ENCODE results near the gene NMT1.

NMT1 gene

DNA sequence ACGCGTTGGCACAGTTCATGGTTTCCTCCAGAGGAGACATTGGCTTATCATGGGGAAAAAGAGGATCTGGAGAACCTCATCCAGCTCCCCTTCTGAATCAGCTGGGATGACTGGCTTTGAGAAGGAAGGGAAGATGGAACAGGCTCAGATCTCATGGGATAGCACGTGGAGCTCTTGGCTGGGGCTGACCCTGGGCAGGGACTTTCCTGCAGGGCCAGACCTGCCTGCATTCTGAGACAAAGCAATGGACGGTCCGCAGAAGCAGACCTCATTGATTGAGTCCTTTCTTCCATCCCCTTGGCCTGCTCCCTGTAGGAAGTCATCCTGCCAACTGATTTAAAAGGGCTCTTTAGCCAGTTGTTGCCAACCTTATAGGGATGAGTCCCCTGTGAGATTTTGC, 45.0 kb downstream of the NMT1 start:
- no peak for DNase-seq

DNA sequence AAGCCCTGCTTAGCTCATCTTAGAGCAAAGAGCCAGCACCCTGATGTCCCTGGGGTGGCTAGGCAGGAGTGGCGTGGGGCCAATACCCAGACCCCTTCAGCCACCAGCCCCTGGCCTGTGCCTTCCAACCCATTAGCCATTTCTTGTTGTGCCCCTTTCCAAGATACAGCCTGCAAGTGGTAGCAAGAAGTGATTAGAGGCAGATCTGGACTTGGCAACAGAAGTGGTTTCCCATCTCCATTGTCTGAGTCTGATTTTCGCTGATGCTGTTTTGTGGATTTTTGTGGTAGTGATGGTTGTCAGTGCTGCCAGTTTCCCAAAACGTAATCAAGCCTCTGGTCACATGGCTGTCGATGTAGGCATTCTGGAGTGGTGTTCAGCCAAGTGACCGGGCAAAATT, 45.5 kb downstream of the NMT1 start:
- DNase-seq, result no peak

DNA sequence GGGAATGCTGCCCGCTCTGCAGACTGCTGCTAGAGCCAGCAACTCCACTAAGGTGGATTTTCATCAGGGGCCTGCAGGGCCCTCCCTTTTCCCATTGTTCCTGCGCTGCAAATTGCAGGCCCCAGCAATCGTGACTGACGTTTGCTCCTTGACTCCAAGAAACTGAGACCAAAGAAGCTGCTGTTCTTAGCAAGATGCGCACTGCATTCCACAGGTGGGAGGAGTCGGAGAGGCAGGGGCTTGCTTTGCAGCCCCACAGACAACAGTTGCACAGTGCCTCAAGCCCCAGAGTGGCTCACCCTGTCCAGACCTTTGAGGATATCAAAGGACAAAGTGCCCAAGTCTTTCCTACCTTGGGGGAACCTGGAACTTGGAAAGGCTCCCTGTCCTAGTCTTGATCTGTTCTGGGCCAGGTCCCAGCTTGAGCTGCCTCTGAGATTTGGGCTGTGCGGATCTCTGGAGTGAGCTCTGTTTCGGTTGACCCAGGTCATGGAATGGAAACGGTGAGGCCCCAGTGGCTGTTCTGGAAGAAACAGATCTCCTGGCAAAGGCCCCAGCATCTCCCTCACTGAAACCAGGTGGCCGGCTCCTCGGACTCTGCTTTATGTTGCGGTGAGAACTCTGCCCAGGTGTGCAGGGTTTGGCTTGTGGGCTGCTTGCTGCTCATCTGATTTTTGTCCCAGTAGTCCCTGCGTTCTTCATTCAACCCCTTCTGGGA, 46.3 kb downstream of the NMT1 start:
- DNase-seq, result no peak

DNA sequence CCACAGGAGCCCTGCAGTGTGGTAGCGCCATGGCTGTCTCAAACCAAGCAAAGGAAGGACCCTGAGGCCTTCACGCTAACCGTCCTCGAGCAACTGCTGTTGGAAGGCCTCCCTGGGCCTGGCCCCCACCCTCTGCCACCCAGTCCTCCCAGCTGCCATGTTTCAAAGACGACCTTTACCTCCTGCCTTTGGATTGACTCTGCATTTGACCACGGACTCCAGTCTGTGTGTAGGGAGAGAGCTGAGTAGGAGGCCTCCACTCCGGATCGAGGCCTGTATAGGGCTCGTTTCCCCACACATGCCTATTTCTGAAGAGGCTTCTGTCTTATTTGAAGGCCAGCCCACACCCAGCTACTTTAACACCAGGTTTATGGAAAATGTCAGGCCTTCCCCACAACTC, 46.9 kb downstream of the NMT1 start:
- DNase-seq, result no peak

DNA sequence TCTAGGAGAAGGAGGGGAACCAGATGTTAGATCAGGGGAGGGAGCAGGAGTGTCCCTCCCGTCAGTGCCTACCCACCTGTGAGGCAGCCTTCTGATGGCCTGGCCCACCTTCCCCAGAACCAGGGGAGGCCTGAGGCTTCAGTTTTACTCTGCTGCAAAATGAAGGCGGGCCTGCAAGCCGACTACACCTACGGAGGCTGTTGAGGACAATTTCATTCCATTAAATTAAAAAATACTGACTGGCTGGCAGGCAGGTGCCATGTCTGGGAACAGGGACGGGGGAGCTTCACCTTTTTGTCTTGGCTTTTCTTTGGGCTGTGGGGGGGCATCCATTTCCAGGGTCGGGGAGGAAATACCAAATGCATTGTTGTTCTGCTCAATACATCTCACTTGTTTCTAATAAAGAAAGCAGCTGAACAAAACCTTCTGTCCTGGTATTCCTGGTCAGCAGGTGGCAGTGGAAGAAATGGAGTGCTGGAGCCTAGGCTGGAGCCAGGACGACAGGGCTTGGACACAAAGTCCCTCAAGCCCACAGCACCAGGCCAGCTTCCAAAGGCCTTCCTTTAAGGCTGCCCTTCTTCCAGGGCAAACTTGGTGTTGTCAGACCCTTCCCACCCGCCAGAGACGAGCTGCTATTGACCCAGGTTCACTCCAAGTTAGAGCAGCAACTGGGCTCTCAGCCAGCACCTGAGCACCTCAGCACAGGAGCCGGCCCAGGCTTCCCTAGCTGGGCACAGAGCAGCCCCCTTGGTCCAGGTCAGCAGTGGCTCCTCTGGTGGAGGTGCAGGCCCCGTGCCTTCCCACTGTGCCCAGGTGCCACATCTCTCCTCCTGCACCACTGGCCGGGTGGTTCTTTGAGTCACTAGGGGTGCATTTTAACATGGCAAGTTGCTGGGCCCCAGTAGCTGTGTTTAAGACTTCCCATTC, 47.7 kb downstream of the NMT1 start:
- no peak for DNase-seq

DNA sequence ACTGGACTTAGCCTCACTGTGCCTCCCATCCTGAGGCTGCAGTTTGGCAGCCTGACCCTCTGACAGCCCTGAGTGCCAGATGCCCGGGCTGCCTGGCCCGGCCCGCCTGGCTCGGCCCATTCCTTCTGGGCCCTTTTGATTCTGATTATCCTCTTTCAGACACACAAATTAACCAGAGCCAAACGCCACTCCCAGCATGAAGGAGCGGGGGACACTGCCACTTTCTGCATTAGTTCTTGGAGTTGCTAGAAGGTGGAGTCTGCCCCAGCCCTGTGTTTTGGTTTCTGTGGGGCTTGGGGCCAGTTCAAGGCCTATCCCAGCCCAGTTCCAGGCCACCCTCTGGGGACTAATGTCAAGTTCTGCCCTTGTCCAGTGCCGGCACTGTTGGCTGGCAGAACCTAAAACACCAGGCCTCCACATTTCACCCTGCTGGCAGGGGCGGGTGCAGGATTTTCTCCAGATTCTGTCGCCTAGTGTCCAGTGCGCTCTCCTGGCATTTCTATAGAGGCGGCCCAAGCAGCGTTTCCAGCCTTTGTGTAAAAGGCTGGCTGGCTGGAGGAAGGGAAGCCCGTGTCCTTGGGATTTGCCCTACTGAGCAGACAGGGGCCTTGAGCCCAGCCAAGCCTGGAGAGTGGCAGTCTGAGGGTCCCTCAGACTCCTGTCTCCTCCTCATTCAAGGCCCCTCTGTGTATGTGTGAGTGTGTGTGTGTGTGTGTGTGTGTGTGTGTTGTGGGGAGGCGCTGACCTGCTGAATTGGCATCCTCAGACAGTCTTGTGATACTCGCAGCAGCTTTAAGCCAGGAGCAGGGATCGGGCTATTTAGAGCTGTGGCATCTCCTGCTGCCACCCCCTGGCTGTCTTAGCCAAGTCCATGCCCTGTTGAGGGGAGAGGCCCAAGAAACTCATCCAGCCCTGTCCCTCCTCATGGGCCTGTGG, 49.8 kb downstream of the NMT1 start:
- DNase-seq, result no peak

DNA sequence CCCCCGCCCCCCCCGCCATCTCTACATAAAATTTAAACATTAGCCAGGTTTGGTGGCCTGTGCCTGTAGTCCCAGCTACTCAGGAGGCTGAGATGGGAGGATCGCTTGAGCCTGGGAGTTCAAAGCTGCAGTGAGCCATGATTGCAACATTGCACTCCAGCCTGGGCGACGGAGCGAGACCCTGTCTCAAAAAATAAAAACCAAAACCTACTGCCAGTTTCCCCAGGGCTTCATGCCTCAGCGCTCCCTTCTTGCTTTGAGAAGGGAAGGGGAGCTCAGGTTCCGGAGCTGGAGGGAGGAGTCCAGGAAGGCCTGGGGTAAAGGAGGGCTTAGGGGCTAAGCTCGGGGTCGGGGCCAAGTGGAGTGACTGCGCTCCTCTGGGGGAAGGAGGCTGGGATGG, 50.7 kb downstream of the NMT1 start:
- no peak for DNase-seq

DNA sequence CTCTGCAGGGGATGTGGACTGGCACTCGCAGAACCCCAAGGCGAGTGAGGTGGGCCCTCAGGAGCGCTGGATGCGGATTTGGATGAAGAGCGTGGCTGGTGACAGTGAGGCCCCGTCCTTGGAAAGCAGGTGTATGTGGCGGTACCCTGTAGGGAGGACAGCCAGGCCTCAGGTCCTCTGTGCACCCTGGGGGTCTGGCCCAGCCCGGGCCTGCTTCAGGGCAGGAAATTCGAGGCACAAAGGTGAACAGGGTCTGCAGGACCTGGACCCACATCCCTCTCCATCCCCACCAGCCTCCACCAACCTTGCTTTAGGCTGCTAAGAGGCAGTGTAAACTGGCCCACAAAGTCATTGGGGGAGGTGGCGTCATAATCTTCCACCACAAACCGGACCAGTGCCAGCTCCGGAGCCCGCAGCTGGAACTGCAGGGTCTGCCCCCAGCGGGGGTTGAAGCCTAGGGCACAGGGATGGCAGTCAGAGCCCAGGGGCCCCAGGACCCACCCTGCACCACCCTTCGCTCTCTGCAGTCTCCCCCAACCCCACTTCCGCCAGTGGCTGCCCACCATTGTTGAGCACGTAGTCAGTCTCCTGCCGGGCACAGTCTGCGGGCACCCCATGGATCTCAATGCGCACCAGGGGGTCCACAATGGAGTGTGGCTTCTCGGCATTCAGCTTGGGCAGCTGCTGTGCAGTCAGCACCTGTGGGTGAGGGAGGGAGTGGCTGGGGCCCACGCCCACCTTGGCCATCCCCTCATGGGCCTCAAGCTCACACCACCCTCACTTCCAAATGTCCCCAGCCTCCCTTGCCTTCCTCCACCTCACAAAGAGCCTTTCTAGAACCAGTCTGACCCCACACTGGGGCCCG, 51.7 kb downstream of the NMT1 start:
- DNase-seq, result no peak

DNA sequence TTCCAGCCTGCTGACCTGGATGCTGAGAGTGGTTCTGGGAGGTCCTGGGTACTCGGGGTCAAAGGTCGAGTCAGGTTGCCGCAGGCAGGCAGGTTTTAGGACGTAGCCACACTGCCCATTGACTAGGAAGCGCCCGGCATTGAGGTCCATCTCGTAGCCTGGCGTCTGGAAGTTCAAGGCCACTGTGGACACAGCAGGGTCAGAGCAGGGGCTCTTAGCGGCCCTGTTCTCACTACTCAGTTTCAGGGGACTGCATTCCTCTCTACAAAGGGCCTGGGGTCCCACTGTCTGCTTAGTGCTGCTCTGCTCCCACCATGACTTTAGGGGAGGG, 52.3 kb downstream of the NMT1 start:
- no peak for DNase-seq

DNA sequence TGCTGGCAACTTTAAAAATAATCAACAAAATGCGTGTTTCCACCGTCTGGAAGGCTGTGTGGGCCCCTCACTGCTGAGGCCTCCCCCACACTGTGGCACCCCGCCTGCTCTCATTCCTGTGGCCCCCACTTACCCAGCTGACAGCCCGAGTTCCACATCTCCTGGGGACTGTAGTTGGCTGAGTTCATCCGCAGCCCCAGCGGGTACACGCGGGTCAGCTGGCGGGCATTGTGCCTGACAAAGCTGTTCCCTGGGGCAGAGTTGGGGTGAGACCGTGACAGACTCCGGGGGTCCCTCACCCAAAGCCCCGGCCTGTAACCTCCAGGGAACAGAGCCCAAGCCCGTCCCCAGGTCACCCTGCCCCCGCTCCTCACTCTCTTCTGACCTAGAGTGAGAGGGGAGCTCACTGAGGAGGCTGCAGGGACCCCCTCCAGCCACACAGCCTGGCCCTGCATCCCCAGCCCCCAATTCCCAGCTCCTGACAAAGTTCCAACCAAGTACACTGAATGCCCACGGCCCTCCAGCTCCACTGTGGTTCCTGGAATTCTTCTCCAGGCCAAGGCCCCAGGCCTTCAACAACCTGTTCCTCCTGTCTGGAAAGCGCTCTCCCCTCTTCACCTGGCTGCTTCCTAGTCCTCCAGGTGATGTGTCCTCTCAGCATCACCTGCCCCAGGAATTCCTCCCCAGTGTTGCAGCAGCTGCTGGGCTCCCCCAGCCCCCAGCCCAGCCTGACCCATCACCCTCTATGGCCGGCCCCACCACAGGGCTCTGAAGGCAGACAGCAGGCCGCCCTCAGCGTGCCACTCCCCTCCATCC, 53.2 kb downstream of the NMT1 start:
- DNase-seq, result no peak

DNA sequence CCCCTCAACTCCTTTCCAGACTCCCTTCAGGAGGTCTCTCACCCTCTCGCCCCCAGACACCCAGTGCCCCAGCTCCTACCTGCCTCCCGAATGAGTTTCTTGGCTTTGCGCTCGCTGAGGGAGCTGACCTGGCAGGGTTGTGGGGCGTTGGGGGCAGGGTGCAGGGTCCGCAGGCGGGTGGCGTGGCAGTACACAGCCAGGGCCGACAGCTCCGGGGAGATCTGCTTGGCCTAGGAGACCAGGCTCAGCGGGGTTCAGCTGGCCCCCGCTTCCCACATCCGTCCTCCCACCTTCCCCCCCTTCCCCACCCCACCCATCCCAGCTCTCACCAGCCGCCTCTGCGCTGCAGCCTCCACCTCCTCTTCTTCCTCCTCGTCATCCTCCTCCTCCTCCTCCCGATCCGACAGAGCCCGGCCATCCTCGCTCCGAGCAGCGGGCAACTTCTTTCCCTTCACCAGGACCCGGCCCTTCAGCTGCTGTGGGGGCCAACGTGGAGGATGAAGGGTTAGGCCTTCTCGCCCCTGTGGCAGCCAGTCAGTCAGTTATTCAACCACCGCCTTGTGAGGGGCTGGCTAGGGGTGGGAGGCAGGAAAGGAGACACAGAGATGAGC, 54.0 kb downstream of the NMT1 start:
- DNase-seq, result no peak

DNA sequence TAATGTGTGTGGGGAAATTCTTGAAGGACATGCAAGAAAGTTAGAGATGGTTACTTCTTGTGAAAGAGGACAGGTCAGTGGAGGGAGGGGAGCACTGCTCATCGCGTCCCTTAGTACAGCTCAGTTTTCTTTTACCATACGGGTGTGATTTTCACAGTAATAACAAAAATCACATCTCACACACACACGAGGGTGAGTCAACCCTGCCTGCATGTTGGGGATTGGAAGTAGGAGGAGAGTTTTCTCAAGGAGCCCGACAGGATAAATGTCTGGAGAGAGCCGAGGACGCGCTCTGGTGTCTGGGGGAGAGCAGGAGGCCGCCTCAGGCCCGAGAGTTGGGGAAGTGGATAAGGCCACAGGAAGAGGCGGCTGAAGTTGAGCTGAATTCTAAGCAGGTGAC, 54.8 kb downstream of the NMT1 start:
- DNase-seq, result no peak

DNA sequence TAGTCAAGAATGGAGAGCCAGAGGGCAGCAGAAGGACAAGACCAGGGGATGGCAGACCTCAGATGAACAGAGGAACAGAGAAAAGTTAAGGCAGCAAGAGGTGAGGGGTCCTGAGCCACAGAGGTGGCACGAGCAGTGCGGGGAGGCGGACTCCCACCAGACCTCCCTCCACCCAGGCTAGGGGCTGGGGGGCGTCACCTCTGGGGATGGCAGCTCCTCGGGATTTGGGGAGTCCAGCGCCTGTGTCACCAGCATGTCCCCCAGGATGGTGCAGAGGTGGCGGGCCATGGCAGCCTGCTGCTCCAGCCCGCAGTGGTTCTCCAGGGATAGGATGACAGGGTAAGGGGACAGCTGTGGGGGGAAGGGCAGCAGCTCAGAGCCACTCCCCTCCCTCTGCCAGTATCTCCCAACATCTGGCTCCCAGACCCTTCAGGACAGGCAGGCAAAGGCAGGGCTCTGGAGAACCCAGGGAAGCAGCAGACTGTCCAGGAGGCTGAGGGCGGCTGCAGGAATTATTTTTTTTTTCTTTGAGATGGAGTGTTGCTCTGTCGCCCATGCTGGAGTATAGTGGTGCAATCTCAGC, 55.4 kb downstream of the NMT1 start:
- DNase-seq, result no peak

DNA sequence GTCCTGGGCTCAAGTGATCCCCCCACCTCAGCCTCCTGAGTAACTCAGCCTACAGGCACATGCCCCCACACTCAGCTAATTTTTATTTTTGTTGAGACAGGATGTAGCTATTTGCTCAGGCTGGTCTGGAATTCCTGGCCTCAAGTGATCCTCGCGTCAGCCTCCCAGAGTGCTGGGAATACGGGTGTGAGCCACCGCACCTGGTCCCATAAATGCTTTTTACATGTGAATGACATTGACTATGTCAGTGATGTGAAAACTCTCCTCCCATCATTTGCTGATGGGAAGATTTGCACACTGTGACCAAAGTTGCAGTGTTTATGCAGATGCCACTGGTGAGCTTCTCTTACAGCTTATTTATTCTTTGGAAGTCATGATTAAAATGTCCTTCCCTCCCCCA, 56.2 kb downstream of the NMT1 start:
- no peak for DNase-seq

DNA sequence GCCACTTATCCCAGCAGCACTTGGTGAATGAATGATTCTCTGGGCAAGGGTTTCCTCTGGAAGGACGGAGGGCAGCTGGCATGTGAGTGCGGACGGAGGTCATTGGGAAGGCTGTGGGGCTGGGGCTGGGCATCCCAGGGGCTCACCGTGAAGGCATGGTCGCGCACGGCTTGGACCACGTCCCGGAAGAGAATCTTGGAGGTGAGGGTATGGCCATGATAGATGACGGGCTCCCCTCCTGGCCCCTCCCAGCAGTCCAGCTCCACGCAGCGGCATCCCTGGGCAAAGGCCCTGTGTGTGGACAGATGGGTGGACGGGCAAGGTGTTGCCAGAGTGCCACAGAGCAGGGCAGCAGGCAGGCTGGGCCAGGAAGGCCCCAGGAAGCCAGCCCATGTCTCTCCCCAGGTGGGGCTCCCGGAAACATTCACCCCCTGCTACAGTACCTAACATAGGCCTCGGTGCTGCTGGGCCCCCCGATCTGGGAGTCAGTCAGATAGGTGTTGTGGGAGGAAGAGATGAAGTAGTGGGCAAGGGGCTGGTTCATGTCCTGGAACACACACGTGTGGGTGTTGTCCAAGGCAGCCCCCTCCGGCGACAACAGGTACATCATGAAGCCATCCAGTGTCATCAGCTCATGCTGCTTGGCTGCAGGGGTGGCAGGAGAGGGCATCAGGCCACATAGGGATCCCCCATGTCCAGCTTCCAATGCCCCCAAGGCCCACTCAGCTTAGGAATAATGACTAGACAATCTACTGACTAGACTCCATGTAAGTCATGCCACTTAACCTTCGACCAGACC, 56.9 kb downstream of the NMT1 start:
- DNase-seq, result no peak

DNA sequence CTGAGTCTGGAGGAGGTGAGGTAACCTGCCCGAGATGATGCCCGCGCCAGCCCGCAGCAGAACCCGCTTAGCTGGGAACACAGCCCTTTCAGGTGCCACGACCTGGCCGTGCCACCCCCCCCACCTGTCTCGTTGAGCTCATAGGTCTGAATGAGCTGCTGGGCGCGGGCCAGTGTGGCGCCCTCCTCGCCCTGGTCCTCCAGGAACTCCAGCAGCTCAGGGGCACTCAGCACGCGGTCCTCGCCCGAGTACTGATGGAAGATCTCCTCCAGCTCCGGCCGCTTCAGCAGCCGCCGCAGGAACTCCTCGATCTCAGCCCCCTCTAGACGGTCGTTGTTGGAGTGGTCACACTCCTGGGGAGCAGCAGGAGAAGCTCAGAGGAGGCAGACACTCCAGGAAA, 57.6 kb downstream of the NMT1 start:
- no peak for DNase-seq

DNA sequence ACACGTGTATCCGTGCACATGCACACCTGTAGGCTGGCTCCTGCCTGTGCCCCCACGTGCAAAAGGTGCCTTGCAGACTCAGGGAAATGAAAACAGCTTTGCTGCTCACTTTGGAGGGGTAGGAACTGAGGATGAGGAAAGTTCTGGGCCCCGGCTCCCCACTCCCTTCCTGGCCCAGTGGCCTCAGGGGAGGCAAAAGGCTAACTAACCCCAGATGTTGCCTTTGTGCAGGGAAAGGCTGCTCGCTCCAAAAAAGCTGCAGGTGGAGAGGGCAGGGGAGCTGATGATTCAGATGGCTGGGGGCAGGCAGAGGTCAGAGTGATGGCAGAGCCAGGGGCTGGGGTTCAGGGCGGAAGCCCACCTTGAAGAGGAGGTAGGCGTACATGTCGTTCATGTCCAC, 58.8 kb downstream of the NMT1 start:
- no peak for DNase-seq

DNA sequence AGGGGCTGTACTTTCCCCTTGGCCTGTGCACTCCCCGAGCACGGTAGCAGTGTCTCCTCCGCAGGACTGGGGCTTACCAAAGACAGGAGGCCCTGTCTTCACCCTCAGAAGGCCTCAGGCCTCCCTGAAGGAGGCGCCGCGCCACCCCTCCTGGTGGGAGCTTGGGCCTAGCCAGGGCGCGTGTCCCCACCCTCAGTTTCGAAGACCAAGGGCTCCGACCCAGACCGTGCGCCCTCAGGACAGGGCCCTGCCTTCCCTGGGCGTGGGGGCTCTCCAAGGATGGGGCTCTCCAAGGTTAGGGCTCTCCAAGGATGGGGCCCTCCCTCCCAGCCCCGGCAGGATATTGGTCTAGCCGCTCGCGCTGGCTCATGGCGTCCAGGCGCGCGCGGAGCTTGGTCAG, 59.4 kb downstream of the NMT1 start:
- no peak for DNase-seq

DNA sequence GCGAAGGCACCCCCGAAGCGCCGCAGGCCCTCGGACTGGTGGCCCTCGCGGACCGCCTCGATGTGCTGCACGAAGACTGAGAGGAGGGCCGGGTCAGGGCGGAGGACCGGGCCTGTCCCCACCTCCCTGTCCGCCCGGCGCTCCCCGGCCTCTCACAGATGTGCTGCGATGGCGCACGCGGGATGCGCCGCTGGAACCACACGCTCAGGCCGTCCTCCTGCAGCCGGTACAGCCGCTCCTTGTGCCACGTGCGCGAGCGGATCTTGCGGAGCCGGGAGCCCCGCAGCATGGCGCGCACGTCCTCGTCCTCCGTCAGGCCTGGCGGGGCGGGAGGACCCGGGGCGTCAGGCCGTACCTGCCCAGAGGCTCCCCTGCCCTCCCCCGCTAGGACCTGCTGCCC, 59.9 kb downstream of the NMT1 start:
- no peak for DNase-seq

Measured in activated T-cell treated with anti-CD3 and anti-CD28 coated beads, Interleukin-2, amount 50 U/mL, for 48 hours (primary cell).